Caco-2 (cell line): ENCODE results near the gene CTCF. TPM values are rescaled to one million over a fixed set of nuclear protein-coding genes. Genes with fewer than 3 reads are reported as not detected.

Experiments used
- BruUV-seq: library from RNA; stranded (reverse); fragments of 400-500 nt; replicated peaks from 2 replicates; lab custom pipeline; 2021; lab: Mats Ljungman, UMichigan
- CTCF ChIA-PET: fragments of 300-600 bp; sonication (Branson Sonifier 250); formaldehyde crosslinking; loops from one replicate; lab custom pipeline; 2022; ENCODE audit warnings: antibody characterized with exemption; lab: Charles Lee
- POLR2A ChIA-PET: fragments of 300-600 bp; sonication (Branson Sonifier 250); formaldehyde crosslinking; loops from one replicate; lab custom pipeline; 2022; ENCODE audit warnings: antibody characterized with exemption; lab: Charles Lee
- DNase-seq, 2 experiments: peaks; one replicate each; pipeline versions ENCODE4 v3.0.0 to v3.0.0-alpha.2; 2020 to 2022
- H3K27me3 ChIP-seq: replicated peaks from 2 replicates; pipeline ENCODE4 v1.6.0; 2011; ENCODE audit warnings: low read length; ENCODE audit not compliant: control insufficient read depth, insufficient read depth
- H3K36me3 ChIP-seq: 2 replicates; pipeline ENCODE4 v1.5.1; 2011; ENCODE audit warnings: low read length; ENCODE audit not compliant: control insufficient read depth, insufficient read depth
- H3K4me1 ChIP-seq: fragments of 250-450 bp; sonication (Bioruptor Pico); 2 replicates; pipeline ENCODE4 v1.5.1; 2020; ENCODE audit warnings: mild to moderate bottlenecking
- H3K4me3 ChIP-seq: 2 replicates; pipeline ENCODE4 v1.5.1; 2011; ENCODE audit warnings: low read depth, mild to moderate bottlenecking, control low read depth, low read length
- H3K9me3 ChIP-seq: fragments of 250-450 bp; sonication (Bioruptor Pico); 2 replicates; pipeline ENCODE4 v1.5.1; 2020; ENCODE audit warnings: mild to moderate bottlenecking, moderate library complexity
- H3K27ac Mint-ChIP-seq: one replicate; pipeline ENCODE4 v1.8.0; 2022; ENCODE audit warnings: mixed read lengths; ENCODE audit not compliant: unreplicated experiment
- H3K27me3 Mint-ChIP-seq: one replicate; pipeline ENCODE4 v1.8.0; 2022; ENCODE audit warnings: mixed read lengths; ENCODE audit not compliant: insufficient read depth, unreplicated experiment
- H3K36me3 Mint-ChIP-seq: one replicate; pipeline ENCODE4 v1.8.0; 2022; ENCODE audit warnings: mild to moderate bottlenecking, mixed read lengths; ENCODE audit not compliant: insufficient read depth, unreplicated experiment
- H3K4me1 Mint-ChIP-seq: one replicate; pipeline ENCODE4 v1.8.0; 2022; ENCODE audit warnings: low read depth, mixed read lengths; ENCODE audit not compliant: unreplicated experiment
- H3K4me3 Mint-ChIP-seq: one replicate; pipeline ENCODE4 v1.8.0; 2022; ENCODE audit warnings: mild to moderate bottlenecking, moderate library complexity, mixed read lengths; ENCODE audit not compliant: unreplicated experiment
- H3K9me3 Mint-ChIP-seq: one replicate; pipeline ENCODE4 v1.8.0; 2022; ENCODE audit warnings: mixed read lengths; ENCODE audit not compliant: unreplicated experiment
- intact Hi-C: fragments of 100-400 bp; cut with micrococcal nuclease; formaldehyde crosslinking; loops from one replicate; pipeline ENCODE4 v1.10.0; 2022; ENCODE audit not compliant: unreplicated experiment
- total RNA-seq: library from RNA; stranded (reverse); gene quantifications from 2 replicates; pipeline ENCODE4 v1.2.3, GENCODE V29; 2022
- TF ChIP-seq, protein P1 (sequence below), 2 experiments: fragments of 200-600 bp in 1 of 2; IDR thresholded peaks; 1 replicate in 1 of 2; 2 replicates in 1 of 2; pipeline versions ENCODE4 v1.5.1 to v1.8.0; 2011 to 2022; ENCODE audit warnings: antibody characterized with exemption in 1 of 2, control low read depth in 1 of 2, inconsistent platforms in 1 of 2, low read depth in 1 of 2, low read length in 1 of 2, mild to moderate bottlenecking in 1 of 2, moderate library complexity in 1 of 2; ENCODE audit not compliant: insufficient read depth in 1 of 2, severe bottlenecking in 1 of 2, unreplicated experiment in 1 of 2

The CTCF gene
- total RNA-seq, 1 experiment from 2014 or later = 67.8 TPM

DNA sequence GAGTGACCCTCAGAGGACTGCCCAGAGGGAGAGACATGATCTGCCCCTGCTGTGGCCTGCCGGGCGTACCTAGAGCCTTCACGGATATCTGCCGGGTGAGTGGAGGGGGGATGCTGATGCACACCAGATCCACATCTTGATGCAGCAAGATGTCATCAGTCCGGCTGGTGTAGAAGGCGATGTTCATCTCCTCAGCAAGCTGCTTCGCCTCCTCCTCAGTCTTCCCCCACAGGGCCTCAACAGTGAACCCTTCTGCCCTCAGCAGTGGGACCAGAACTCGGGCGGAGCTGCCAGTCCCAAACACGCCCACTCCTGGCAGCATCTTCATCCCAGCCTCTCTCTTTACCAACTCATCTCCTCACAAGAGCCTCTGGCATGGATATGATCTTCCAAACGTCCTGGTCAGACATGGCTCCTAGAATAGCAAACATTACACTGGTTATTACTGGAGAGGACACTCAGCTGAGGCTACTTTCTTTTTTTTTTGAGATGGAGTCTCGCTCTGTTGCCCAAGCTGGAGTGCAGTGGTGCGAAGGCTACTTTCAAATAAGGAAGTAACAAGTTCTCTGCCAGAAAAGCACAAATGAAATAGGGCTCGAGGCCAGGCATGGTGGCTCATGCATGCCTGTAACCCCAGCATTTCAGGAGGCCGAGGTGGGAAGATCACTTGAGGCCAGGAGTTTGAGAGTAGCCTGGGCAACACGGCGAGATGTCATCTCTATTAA is 123.2 kb downstream of the CTCF start:
- no peaks in the 10 kb centered on the region for H3K27me3 Mint-ChIP-seq
- ChIA-PET POLR2A (no interaction called here), CTCF (no interaction called here)
- H3K4me1 ChIP-seq = no peaks in the 10 kb centered on the region
- no peak overlapping the region for H3K27ac Mint-ChIP-seq
- no peaks in the 10 kb centered on the region for H3K9me3 ChIP-seq
- no peak overlapping the region for H3K4me3 ChIP-seq
- peaks cover 2% of the 10 kb centered on the region for H3K36me3 Mint-ChIP-seq
- intact Hi-C loops = no loop called here
- BruUV-seq = no TSS peak
- H3K4me1 Mint-ChIP-seq = no peaks in the 10 kb centered on the region
- no peak for DNase-seq
- no peaks in the 10 kb centered on the region for H3K9me3 Mint-ChIP-seq
- no peaks in the 10 kb centered on the region for H3K36me3 ChIP-seq
- no peak overlapping the region for H3K4me3 Mint-ChIP-seq
- TF ChIP-seq, protein P1, sequence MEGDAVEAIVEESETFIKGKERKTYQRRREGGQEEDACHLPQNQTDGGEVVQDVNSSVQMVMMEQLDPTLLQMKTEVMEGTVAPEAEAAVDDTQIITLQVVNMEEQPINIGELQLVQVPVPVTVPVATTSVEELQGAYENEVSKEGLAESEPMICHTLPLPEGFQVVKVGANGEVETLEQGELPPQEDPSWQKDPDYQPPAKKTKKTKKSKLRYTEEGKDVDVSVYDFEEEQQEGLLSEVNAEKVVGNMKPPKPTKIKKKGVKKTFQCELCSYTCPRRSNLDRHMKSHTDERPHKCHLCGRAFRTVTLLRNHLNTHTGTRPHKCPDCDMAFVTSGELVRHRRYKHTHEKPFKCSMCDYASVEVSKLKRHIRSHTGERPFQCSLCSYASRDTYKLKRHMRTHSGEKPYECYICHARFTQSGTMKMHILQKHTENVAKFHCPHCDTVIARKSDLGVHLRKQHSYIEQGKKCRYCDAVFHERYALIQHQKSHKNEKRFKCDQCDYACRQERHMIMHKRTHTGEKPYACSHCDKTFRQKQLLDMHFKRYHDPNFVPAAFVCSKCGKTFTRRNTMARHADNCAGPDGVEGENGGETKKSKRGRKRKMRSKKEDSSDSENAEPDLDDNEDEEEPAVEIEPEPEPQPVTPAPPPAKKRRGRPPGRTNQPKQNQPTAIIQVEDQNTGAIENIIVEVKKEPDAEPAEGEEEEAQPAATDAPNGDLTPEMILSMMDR (IDR thresholded peaks at IDR 0.05; ENCODE audit: insufficient read depth in 1 of 2, low read depth in 1 of 2, low read length in 1 of 2, severe bottlenecking in 1 of 2, unreplicated experiment in 1 of 2) = no peak
- H3K27me3 ChIP-seq = no peaks in the 10 kb centered on the region

Other genes starting within 250 kb of the CTCF start
- gene KCTD19, start 235.8 kb upstream of the CTCF start, total RNA-seq = not detected in 2 replicates
- gene LRRC36, start 235.7 kb upstream of the CTCF start, total RNA-seq = 0.79 TPM in 1 of 2 replicates, not detected in the other
- gene TPPP3, start 169.0 kb upstream of the CTCF start, total RNA-seq = 0.39 and 0.56 TPM in 2 replicates
- 1.0 and 1.3 TPM in 2 replicates for gene ZDHHC1, start 146.0 kb upstream of the CTCF start, total RNA-seq
- gene HSD11B2, start 131.4 kb upstream of the CTCF start, total RNA-seq = 11.3 and 12.3 TPM in 2 replicates
- gene ATP6V0D1, start 81.4 kb upstream of the CTCF start, total RNA-seq = 107 and 110 TPM in 2 replicates
- gene AGRP, start 79.0 kb upstream of the CTCF start, total RNA-seq = not detected in 2 replicates
- 87.9 and 90.4 TPM in 2 replicates for gene RIPOR1, start 33.7 kb upstream of the CTCF start, total RNA-seq
- gene CARMIL2, start 82.6 kb downstream of the CTCF start, total RNA-seq = 27.3 and 36.3 TPM in 2 replicates
- gene ACD, start 97.7 kb downstream of the CTCF start, total RNA-seq = 38.6 and 46.1 TPM in 2 replicates
- 7.1 and 8.4 TPM in 2 replicates for gene PARD6A, start 98.4 kb downstream of the CTCF start, total RNA-seq
- gene ENKD1, start 104.2 kb downstream of the CTCF start, total RNA-seq = 7.3 and 8.9 TPM in 2 replicates
- 0.34 and 0.53 TPM in 2 replicates for gene C16orf86, start 104.3 kb downstream of the CTCF start, total RNA-seq
- 12.7 and 13.4 TPM in 2 replicates for gene GFOD2, start 156.8 kb downstream of the CTCF start, total RNA-seq
- gene RANBP10, start 244.0 kb downstream of the CTCF start, total RNA-seq = 21.8 and 23.8 TPM in 2 replicates
- gene TSNAXIP1, start 244.4 kb downstream of the CTCF start, total RNA-seq = 0.84 and 0.91 TPM in 2 replicates